Vagina (tissue), 2 donors: ENCODE results near the gene RCN2. TPM values are rescaled to one million over a fixed set of nuclear protein-coding genes. Genes with fewer than 3 reads are reported as not detected.

Experiments
- DNase-seq, 2 donors: peaks; one replicate each; pipeline ENCODE4 v3.0.0-alpha.2; 2017; ENCODE audit errors: extremely low spot score in 2 of 2
- H3K27ac ChIP-seq: fragments of 200-600 bp; sonication (generic); one replicate; pipeline ENCODE4 v1.5.1; 2019
- H3K27me3 ChIP-seq: fragments of 200-600 bp; sonication (generic); one replicate; pipeline ENCODE4 v1.5.1; 2019
- H3K36me3 ChIP-seq, 2 donors: fragments of 200-600 bp; sonication (generic); one replicate each; pipeline ENCODE4 v1.5.1; 2017 to 2019
- H3K4me1 ChIP-seq: fragments of 200-600 bp; sonication (generic); one replicate; pipeline ENCODE4 v1.5.1; 2019
- H3K4me3 ChIP-seq, 2 donors: fragments of 200-600 bp; sonication (generic); 1 replicate in 1 of 2; 2 replicates in 1 of 2; pipeline ENCODE4 v1.5.1; 2016 to 2019
- H3K9me3 ChIP-seq: fragments of 200-600 bp; sonication (generic); one replicate; pipeline ENCODE4 v1.5.1; 2019
- CTCF ChIP-seq, 3 experiments: fragments of 450-650 bp in 2 of 3; fragments of 200-600 bp in 1 of 3; sonication (generic) in 1 of 3; IDR thresholded peaks; one replicate each; pipeline ENCODE4 v1.5.1; 2017 to 2019; ENCODE audit warnings: antibody characterized with exemption in 3 of 3, mild to moderate bottlenecking in 2 of 3, moderate library complexity in 2 of 3
- POLR2A ChIP-seq, 2 donors: fragments of 450-650 bp; IDR thresholded peaks; one replicate each; pipeline ENCODE4 v1.6.1; 2017; ENCODE audit warnings: antibody characterized with exemption in 2 of 2, mild to moderate bottlenecking in 2 of 2, moderate library complexity in 2 of 2
- POLR2AphosphoS5 ChIP-seq, 2 donors: sonication (generic); formaldehyde crosslinking; IDR thresholded peaks; one replicate each; pipeline ENCODE4 v1.9.0; 2017; ENCODE audit warnings: antibody characterized with exemption in 2 of 2, mild to moderate bottlenecking in 2 of 2, low read depth in 1 of 2; ENCODE audit not compliant: insufficient read depth in 1 of 2
- intact Hi-C: fragments of 100-400 bp; cut with DNase I; formaldehyde crosslinking; loops from one replicate; pipeline ENCODE4 v1.15.1; 2023
- small RNA-seq: library from RNA; depleted of rRNA; stranded (forward); fragments of <200 nt; gene quantifications from one replicate; pipeline ENCODE3, GENCODE V24; 2016
- total RNA-seq: library from RNA; depleted of rRNA; stranded (reverse); fragments of >200 nt; gene quantifications from one replicate; pipeline ENCODE4 v1.2.3, GENCODE V29; 2016

The RCN2 gene
- total RNA-seq, 1 donor from 2014 or later: 39.5 TPM

DNA sequence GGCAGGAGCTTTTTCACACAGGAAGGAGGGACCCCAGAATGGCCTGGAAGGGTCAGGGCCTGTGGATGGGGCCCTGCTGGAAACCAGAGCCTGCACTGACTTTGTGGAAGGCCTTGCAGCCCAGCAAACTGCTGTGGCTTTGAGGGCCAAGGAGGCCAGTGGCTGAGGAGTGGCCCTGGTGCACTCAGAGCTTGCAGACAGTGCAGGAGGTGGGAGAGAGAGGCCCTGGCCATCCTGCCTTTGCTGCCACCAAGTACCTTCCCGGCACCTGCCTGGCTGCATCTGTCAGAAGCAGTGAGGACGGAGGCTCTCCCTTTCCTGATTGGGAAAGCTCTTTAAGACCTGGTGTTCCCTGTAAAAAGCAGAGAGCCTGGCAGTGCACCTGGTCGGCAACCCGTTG lies 69.8 kb downstream of the RCN2 start:
- intact Hi-C loops: no loop called here
- no peaks in the 10 kb centered on the region for H3K9me3 ChIP-seq
- H3K4me3 ChIP-seq: no peak overlapping the region
- no peak overlapping the region for H3K27ac ChIP-seq
- no peak for TF ChIP-seq POLR2AphosphoS5 (IDR thresholded peaks at IDR 0.05; ENCODE audit: insufficient read depth in 1 of 2, low read depth in 1 of 2)
- TF ChIP-seq CTCF (IDR thresholded peaks at IDR 0.05): no peak
- TF ChIP-seq POLR2A (IDR thresholded peaks at IDR 0.05): no peak
- H3K4me1 ChIP-seq: peaks cover 5% of the 10 kb centered on the region
- DNase-seq: no peak
- no peaks in the 10 kb centered on the region for H3K36me3 ChIP-seq
- no peaks in the 10 kb centered on the region for H3K27me3 ChIP-seq

DNA sequence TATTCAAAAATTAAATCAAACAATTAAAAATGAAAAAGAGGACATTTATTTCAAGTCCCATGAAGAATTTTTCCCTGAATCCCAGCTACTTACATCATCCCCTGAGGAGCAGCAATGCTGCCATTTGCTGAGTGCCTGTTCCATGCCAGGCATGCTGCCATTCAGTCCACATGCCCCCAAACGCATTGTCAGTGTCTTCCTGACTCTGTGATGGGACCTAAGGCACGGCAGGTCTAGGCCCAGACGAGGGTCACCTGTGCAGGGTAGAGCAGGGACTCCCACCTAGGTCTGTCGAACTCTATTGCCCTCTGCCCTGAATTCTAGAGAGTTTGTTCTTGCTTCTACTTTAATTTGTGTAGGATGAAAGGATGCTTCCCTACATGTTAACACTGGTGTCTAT lies 70.4 kb downstream of the RCN2 start:
- Histone ChIP-seq H3K36me3 (no peaks in the 10 kb centered on the region), H3K27me3 (no peaks in the 10 kb centered on the region), H3K4me1 (no peaks in the 10 kb centered on the region), H3K27ac (no peak overlapping the region), H3K9me3 (no peaks in the 10 kb centered on the region), H3K4me3 (no peak overlapping the region)
- intact Hi-C loops: no loop called here
- DNase-seq: no peak
- TF ChIP-seq CTCF (IDR thresholded peaks at IDR 0.05) (no peak), POLR2A (IDR thresholded peaks at IDR 0.05) (no peak), POLR2AphosphoS5 (IDR thresholded peaks at IDR 0.05; ENCODE audit: insufficient read depth in 1 of 2, low read depth in 1 of 2) (no peak)

DNA sequence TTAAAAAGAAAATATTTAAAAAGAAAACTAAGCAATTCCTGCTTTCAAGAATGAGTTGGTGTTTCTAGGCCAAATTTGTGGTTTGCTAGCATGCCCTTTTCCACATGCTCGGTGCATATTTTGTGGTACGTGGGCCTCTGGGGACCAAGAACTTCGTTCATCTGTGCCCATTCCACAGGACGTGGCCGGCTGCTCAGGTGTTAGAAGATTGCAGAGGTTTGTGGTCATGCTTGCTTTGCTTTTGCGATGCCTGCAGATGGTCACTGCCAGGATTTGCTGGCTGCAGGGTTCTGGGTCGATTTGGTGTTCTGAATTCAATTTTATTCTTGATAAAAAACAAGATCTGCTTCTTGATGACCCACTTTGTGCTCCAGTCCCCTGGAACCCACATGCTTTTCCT lies 70.9 kb downstream of the RCN2 start:
- no peak overlapping the region for H3K4me3 ChIP-seq
- no peak overlapping the region for H3K27ac ChIP-seq
- no peaks in the 10 kb centered on the region for H3K36me3 ChIP-seq
- H3K27me3 ChIP-seq: no peaks in the 10 kb centered on the region
- H3K9me3 ChIP-seq: no peaks in the 10 kb centered on the region
- TF ChIP-seq POLR2AphosphoS5 (IDR thresholded peaks at IDR 0.05; ENCODE audit: insufficient read depth in 1 of 2, low read depth in 1 of 2) (no peak), CTCF (IDR thresholded peaks at IDR 0.05) (no peak), POLR2A (IDR thresholded peaks at IDR 0.05) (no peak)
- DNase-seq: no peak
- intact Hi-C loops: no loop called here
- no peaks in the 10 kb centered on the region for H3K4me1 ChIP-seq

DNA sequence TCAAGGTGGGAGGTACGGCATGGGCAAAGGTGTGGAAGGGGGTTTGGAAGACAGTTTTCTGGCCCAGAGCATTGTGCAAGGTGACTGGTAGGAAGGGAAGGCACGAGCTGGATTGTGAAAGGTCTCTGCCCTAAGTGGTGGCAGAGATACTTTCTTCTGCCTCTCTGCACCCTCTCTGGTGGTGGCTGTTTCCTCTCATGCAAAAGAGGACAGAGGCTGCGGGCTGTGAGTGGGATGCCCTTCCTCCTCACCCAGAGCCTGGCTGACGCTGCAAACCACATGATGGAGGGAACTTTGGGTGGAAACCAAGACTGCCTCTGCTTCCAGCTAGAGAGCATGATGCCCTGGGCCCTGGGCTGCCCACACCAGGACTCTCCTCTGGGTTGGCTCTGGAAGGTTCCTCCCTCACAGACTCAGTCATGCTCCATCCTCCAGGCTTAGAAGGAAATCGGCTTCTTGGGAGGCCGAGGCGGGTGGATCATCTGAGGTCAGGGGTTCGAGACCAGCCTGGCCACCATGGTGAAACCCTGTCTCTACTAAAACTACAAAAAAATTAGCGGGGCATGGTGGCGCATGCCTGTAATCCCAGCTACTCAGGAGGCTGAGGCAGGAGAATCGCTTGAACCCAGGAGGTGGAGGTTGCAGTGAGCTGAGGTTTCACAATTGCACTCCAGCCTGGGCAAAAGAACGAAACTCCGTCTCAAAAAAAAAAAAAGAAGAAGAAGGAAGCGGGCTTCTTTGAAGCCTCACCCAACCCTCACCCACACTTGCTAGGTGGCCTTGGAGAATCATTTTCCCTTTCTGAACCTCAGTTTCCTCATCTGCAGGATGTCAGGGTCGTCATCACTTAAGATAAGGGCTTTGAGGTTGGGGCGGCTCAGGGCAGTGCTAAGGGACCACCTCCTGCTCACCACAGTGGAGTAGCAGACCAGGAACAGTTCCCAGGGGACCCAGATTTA lies 71.7 kb downstream of the RCN2 start:
- no peak for DNase-seq
- H3K9me3 ChIP-seq: no peaks in the 10 kb centered on the region
- no peak for TF ChIP-seq POLR2AphosphoS5 (IDR thresholded peaks at IDR 0.05; ENCODE audit: insufficient read depth in 1 of 2, low read depth in 1 of 2)
- TF ChIP-seq POLR2A (IDR thresholded peaks at IDR 0.05): no peak
- TF ChIP-seq CTCF (IDR thresholded peaks at IDR 0.05): no peak
- H3K27me3 ChIP-seq: no peaks in the 10 kb centered on the region
- no peak overlapping the region for H3K4me3 ChIP-seq
- H3K4me1 ChIP-seq: no peaks in the 10 kb centered on the region
- no peaks in the 10 kb centered on the region for H3K36me3 ChIP-seq
- intact Hi-C loops: no loop called here
- no peak overlapping the region for H3K27ac ChIP-seq

Small RNA genes lying within 50 kb of the gene (small RNA-seq; reads per million reads assigned to genes)
- not detected for gene RN7SL278P

Other genes with a start within 250 kb of the RCN2 start
- 51.3 TPM for gene SCAPER, start 26.4 kb upstream of the RCN2 start, total RNA-seq
- gene PSTPIP1, start 63.4 kb downstream of the RCN2 start, total RNA-seq: 13.3 TPM
- gene TSPAN3, start 139.4 kb downstream of the RCN2 start, total RNA-seq: 80.3 TPM